GM12892 (cell line): ENCODE measurements around the gene PPP6R2.

Source experiments
- POLR2A ChIP-seq: IDR thresholded peaks from 2 replicates; pipeline ENCODE4 v1.6.1; 2011; ENCODE audit warnings: low read depth, low read length, control low read depth
- POLR2AphosphoS5 ChIP-seq: IDR thresholded peaks from 2 replicates; pipeline ENCODE4 v1.6.1; 2011; ENCODE audit warnings: low read depth, low read length, control low read depth
- TAF1 ChIP-seq: IDR thresholded peaks from 2 replicates; pipeline ENCODE4 v1.6.1; 2011; ENCODE audit warnings: low read depth, mild to moderate bottlenecking, control low read depth, low read length, borderline replicate concordance

DNA sequence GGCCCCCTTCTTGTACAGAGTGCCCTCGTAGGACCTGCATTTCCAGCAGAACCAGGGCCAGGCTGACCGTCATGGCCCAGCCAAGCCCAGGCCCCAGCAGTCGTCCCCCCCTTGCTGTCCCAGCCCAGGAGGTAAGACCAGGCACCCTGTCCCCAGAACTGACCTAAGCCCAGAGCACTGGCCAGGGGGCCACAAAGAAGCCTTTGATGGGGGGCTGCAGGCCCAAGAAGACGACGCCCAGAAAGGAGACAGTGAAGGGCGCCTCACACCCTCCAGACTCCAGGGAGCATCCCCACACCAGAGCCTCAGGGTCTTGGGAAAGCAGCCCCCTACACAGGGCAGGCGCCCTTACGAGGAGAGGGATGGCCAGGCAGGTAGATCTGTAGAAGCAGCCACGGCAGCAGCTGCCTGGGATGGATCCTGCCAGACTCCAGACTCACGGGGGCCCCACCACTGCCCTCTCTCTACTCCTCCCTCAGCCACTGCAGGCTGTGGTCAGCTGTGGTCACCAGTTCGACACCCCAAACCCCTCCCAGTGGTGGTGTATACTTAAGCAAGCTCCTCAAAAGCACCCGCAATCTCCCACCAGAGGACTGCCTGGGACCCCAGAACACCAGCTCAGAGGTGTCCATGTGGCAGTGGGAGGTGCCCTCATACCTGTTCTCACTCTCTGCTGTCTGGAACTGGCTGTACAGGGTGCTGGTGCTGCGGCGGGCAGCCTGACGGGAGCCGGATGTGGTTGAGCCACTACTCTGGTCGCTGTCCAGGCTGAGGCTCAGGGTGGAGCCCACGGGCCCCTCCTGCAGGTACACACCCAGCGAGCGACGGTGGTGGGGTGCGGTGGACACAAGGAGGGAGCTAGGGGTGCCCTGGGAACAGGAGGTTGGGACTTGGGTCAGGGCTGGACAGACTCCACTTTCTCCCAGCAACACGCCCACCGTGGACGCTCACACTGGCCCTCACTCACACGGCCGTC, 104.7 kb downstream of the PPP6R2 start:
- TF ChIP-seq POLR2A = no peak
- TF ChIP-seq POLR2AphosphoS5 = no peak; the same call in 1 of the 2 replicates
- no peak for TF ChIP-seq TAF1
